Vagina (tissue), 2 donors: ENCODE results near the gene TLE5. TPM values are rescaled to one million over a fixed set of nuclear protein-coding genes. Genes with fewer than 3 reads are reported as not detected.
"Not testable (repeated sequence)": the region's sequence is repeated elsewhere in the genome, so short reads cannot be mapped to it uniquely, and the experiment has no call there.

Experiments
- DNase-seq, 2 donors: peaks; one replicate each; pipeline ENCODE4 v3.0.0-alpha.2; 2017; ENCODE audit errors: extremely low spot score in 2 of 2
- H3K27ac ChIP-seq: fragments of 200-600 bp; sonication (generic); one replicate; pipeline ENCODE4 v1.5.1; 2019
- H3K27me3 ChIP-seq: fragments of 200-600 bp; sonication (generic); one replicate; pipeline ENCODE4 v1.5.1; 2019
- H3K36me3 ChIP-seq, 2 donors: fragments of 200-600 bp; sonication (generic); one replicate each; pipeline ENCODE4 v1.5.1; 2017 to 2019
- H3K4me1 ChIP-seq: fragments of 200-600 bp; sonication (generic); one replicate; pipeline ENCODE4 v1.5.1; 2019
- H3K4me3 ChIP-seq, 2 donors: fragments of 200-600 bp; sonication (generic); 1 replicate in 1 of 2; 2 replicates in 1 of 2; pipeline ENCODE4 v1.5.1; 2016 to 2019
- H3K9me3 ChIP-seq: fragments of 200-600 bp; sonication (generic); one replicate; pipeline ENCODE4 v1.5.1; 2019
- POLR2A ChIP-seq, 2 donors: fragments of 450-650 bp; IDR thresholded peaks; one replicate each; pipeline ENCODE4 v1.6.1; 2017; ENCODE audit warnings: antibody characterized with exemption in 2 of 2, mild to moderate bottlenecking in 2 of 2, moderate library complexity in 2 of 2
- POLR2AphosphoS5 ChIP-seq, 2 donors: sonication (generic); formaldehyde crosslinking; IDR thresholded peaks; one replicate each; pipeline ENCODE4 v1.9.0; 2017; ENCODE audit warnings: antibody characterized with exemption in 2 of 2, mild to moderate bottlenecking in 2 of 2, low read depth in 1 of 2; ENCODE audit not compliant: insufficient read depth in 1 of 2
- intact Hi-C: fragments of 100-400 bp; cut with DNase I; formaldehyde crosslinking; loops from one replicate; pipeline ENCODE4 v1.15.1; 2023
- total RNA-seq: library from RNA; depleted of rRNA; stranded (reverse); fragments of >200 nt; gene quantifications from one replicate; pipeline ENCODE4 v1.2.3, GENCODE V29; 2016
- TF ChIP-seq, protein P1 (sequence below), 3 experiments: fragments of 450-650 bp in 2 of 3; fragments of 200-600 bp in 1 of 3; sonication (generic) in 1 of 3; IDR thresholded peaks; one replicate each; pipeline ENCODE4 v1.5.1; 2017 to 2019; ENCODE audit warnings: antibody characterized with exemption in 3 of 3, mild to moderate bottlenecking in 2 of 3, moderate library complexity in 2 of 3

Gene TLE5
- total RNA-seq, 1 donor from 2014 or later, result 451 TPM

DNA sequence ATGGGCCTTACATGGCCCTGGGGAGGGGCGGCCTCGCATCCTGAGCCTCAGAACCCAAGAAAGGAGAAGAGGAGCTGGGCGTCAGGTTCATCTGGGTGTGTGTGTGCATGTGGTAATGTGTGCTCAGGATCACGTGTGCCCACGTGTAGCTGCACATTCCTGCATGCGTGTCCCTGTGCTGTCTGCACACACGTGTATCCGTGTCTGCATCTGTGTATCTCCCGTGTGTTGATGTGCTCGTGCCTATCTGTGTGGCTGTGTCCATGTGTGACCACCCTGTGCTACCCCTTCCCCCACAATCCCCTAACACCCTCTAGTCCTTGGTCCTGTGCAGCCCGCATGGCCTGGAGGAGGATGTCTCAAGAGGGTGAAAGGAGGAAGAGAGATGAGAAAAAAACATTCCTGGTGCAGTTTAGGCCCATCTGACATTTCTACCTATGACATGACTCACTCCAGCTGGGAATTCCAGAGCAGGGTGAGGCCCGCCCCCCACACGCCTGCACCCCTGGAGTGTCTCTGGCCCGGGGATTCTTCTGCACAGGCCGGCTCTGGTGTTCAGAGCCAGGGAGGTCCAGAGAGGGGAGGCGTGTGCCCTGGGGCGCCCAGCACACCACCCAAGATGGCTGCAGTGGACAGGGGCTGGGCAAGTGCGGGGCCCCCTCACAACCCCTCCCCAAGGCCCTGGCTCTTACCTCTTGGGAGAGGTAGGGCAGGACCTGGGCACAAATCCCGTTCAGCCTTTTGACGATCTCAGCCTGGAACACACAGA, 7.1 kb downstream of the TLE5 start:
- intact Hi-C loops, result no loop called here
- H3K4me3 ChIP-seq, result no peak overlapping the region
- no peaks in the 10 kb centered on the region for H3K27me3 ChIP-seq
- peak overlapping the region; percentile 26 for H3K27ac ChIP-seq
- peaks cover 78% of the 10 kb centered on the region for H3K4me1 ChIP-seq
- H3K9me3 ChIP-seq, result no peaks in the 10 kb centered on the region
- peaks cover 0 to 55% of the 10 kb centered on the region in 2 donors for H3K36me3 ChIP-seq
- no peak for DNase-seq
- TF ChIP-seq POLR2A (IDR thresholded peaks at IDR 0.05) (no peak), POLR2AphosphoS5 (IDR thresholded peaks at IDR 0.05; ENCODE audit: insufficient read depth in 1 of 2, low read depth in 1 of 2) (no peak)
- TF ChIP-seq, protein P1, sequence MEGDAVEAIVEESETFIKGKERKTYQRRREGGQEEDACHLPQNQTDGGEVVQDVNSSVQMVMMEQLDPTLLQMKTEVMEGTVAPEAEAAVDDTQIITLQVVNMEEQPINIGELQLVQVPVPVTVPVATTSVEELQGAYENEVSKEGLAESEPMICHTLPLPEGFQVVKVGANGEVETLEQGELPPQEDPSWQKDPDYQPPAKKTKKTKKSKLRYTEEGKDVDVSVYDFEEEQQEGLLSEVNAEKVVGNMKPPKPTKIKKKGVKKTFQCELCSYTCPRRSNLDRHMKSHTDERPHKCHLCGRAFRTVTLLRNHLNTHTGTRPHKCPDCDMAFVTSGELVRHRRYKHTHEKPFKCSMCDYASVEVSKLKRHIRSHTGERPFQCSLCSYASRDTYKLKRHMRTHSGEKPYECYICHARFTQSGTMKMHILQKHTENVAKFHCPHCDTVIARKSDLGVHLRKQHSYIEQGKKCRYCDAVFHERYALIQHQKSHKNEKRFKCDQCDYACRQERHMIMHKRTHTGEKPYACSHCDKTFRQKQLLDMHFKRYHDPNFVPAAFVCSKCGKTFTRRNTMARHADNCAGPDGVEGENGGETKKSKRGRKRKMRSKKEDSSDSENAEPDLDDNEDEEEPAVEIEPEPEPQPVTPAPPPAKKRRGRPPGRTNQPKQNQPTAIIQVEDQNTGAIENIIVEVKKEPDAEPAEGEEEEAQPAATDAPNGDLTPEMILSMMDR (IDR thresholded peaks at IDR 0.05), result no peak

DNA sequence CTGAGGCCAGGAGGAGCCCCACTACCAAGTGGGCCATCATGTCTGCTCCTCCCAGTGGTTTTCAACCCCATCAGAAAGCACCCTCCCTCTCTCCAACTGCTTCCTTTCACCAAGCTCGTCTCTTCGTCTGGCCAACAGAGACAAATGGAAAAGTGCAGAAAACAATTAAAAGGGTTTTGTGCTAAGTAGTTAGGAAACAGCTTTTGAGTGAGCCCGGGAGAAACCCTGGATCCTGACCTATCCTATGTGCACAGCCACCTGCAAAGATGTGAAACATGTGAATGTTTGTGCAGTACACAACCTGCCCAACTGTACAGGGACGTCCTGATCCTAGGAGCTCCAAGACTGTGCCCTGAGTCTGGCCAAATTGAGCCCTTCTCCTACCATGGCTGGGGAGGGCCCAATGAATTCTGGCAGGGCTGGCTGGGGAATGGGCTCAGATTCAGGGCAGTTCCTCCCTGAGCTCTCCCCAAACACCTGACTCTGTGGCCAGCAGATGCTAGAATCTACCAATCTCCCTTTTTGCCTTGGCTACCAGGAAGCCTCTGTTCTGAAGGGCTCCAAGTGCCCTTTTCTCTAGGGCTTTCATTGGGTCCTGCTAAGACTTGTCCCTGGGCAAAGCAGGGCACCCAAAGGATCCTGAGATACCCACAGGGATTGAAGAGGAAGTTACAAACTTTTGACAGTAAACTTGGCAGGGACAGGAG, 7.9 kb downstream of the TLE5 start:
- no peak for DNase-seq
- intact Hi-C loops, result no loop called here
- TF ChIP-seq, protein P1 (IDR thresholded peaks at IDR 0.05), result no peak
- no peak for TF ChIP-seq POLR2A (IDR thresholded peaks at IDR 0.05)
- no peak for TF ChIP-seq POLR2AphosphoS5 (IDR thresholded peaks at IDR 0.05; ENCODE audit: insufficient read depth in 1 of 2, low read depth in 1 of 2)
- no peak overlapping the region for H3K27ac ChIP-seq
- H3K9me3 ChIP-seq, result no peaks in the 10 kb centered on the region
- no peak overlapping the region for H3K4me3 ChIP-seq
- no peaks in the 10 kb centered on the region for H3K27me3 ChIP-seq
- H3K36me3 ChIP-seq, result peaks cover 0 to 48% of the 10 kb centered on the region in 2 donors
- H3K4me1 ChIP-seq, result peaks cover 71% of the 10 kb centered on the region

DNA sequence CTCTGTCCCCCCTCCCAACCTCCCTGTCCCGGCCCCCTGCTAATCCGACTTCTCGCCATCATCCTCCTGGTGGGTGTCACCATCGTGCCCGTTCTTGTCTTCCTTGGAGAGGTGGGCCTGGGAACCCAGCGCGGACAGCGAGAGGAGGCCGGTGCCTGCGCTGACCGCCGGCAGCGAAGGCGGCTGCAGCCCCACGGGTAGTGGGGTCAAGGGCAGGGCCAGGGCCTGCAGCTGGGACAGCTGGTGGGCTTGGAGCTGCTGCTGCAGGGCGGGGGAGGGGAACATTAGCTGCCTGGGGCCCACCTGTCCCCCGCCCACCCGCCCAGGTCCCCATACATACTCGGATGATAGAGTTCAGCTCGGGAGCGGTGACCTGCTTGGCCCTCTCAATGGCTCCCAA, 8.5 kb downstream of the TLE5 start:
- no peak for DNase-seq
- Histone ChIP-seq H3K4me1 (peaks cover 64% of the 10 kb centered on the region), H3K4me3 (no peak overlapping the region), H3K9me3 (no peaks in the 10 kb centered on the region), H3K27ac (no peak overlapping the region), H3K36me3 (peaks cover 0 to 44% of the 10 kb centered on the region in 2 donors), H3K27me3 (no peaks in the 10 kb centered on the region)
- intact Hi-C loops, result no loop called here
- no peak for TF ChIP-seq POLR2A (IDR thresholded peaks at IDR 0.05)
- TF ChIP-seq POLR2AphosphoS5 (IDR thresholded peaks at IDR 0.05; ENCODE audit: insufficient read depth in 1 of 2, low read depth in 1 of 2), result no peak

DNA sequence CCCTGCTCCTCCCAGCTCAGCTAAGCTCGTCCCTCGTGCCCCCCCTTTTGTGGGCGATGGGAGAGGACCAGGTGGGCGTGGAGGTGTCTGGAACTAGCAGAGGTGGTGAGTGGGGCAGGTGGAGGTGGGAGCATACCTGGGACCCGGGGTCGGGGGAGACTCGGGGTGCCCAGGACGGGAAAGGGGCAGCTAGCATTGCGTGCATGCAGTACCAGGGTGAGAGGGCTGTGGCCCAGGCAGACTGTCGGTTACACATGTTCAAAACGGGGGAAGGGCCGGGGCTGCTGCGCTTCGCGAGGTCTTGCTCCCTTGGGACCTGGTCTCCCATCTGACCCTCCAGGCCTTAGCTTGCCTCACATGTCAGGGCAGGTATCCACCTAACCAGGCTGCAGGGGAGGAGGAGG, 9.1 kb downstream of the TLE5 start:
- intact Hi-C loops, result no loop called here
- H3K36me3 ChIP-seq, result peaks cover 0 to 39% of the 10 kb centered on the region in 2 donors
- TF ChIP-seq POLR2A (IDR thresholded peaks at IDR 0.05), result no peak
- no peak for TF ChIP-seq POLR2AphosphoS5 (IDR thresholded peaks at IDR 0.05; ENCODE audit: insufficient read depth in 1 of 2, low read depth in 1 of 2)
- TF ChIP-seq, protein P1 (IDR thresholded peaks at IDR 0.05), result no peak
- H3K4me3 ChIP-seq, result no peak overlapping the region
- no peak for DNase-seq
- H3K9me3 ChIP-seq, result no peaks in the 10 kb centered on the region
- H3K4me1 ChIP-seq, result peaks cover 61% of the 10 kb centered on the region
- no peak overlapping the region for H3K27ac ChIP-seq
- no peaks in the 10 kb centered on the region for H3K27me3 ChIP-seq

DNA sequence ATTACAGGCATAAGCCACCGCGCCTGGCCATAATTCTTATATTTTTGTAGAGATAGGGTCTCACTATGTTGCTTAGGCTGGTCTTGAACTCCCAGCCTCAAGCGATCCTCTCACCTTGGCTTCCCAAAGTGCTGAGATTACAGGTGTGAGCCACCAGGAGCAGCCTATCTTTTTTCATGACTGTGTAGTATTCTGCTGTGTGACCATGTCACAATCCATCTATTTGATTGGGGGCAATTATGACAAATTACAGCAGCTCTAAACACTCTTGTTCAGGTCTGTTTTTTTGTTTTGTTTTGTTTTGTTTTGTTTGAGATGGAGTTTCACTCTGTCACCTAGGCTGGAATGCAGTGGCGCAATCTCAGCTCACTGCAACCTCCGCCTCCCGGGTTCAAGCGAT, 12.3 kb downstream of the TLE5 start:
- H3K27me3 ChIP-seq, H3K27ac ChIP-seq, DNase-seq, H3K4me3 ChIP-seq, H3K9me3 ChIP-seq, intact Hi-C loops: not testable (repeated sequence)
- peaks cover 0 to 18% of the 10 kb centered on the region in 2 donors for H3K36me3 ChIP-seq
- peaks cover 44% of the 10 kb centered on the region for H3K4me1 ChIP-seq

DNA sequence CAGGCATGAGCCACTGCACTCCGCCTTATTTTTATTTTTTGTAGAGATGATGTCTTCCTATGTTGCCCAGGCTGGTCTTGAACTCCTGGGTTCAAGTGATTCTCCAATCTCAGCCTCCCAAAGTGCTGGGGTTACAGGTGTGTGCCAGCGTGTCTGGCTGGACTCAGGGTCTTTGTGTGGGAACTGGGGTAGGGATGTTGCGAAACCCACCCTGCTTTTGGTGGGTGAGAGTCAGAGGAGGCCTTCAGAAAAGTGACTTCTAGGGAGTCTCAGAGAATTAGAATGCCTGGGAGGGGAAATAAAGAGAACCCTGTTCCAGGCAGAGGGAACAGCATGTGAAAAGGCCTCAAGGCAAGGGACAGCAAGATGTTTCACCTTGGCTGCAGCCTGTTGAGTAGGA, 13.2 kb downstream of the TLE5 start:
- H3K4me1 ChIP-seq, result peaks cover 37% of the 10 kb centered on the region
- H3K9me3 ChIP-seq, result no peaks in the 10 kb centered on the region
- TF ChIP-seq POLR2A (IDR thresholded peaks at IDR 0.05) (no peak), POLR2AphosphoS5 (IDR thresholded peaks at IDR 0.05; ENCODE audit: insufficient read depth in 1 of 2, low read depth in 1 of 2) (no peak)
- TF ChIP-seq, protein P1 (IDR thresholded peaks at IDR 0.05), result no peak
- H3K4me3 ChIP-seq, result no peak overlapping the region
- no peak for DNase-seq
- H3K27me3 ChIP-seq, result no peaks in the 10 kb centered on the region
- no peak overlapping the region for H3K27ac ChIP-seq
- intact Hi-C loops, result no loop called here
- H3K36me3 ChIP-seq, result peaks cover 0 to 9% of the 10 kb centered on the region in 2 donors
